Measurements from ENCODE around the gene FBXO8.
"Not testable (repeated sequence)": the region's sequence is repeated elsewhere in the genome, so short reads cannot be mapped to it uniquely, and the experiment has no call there.

FBXO8 gene

GRCh38 chr4:174266416-174266815, 17.1 kb downstream of the FBXO8 start:
- Mint-ChIP-seq H3K9me3 (no peaks in the 10 kb centered on the region), H3K4me1 (no peaks in the 10 kb centered on the region), H3K36me3 (ENCODE audit: low read depth) (no peaks in the 10 kb centered on the region), H3K27ac (no peak overlapping the region), H3K27me3 (ENCODE audit: low read depth, poor library complexity) (no peaks in the 10 kb centered on the region), H3K4me3 (no peak overlapping the region)
- DNase-seq = no peak
- TF ChIP-seq, protein P1, sequence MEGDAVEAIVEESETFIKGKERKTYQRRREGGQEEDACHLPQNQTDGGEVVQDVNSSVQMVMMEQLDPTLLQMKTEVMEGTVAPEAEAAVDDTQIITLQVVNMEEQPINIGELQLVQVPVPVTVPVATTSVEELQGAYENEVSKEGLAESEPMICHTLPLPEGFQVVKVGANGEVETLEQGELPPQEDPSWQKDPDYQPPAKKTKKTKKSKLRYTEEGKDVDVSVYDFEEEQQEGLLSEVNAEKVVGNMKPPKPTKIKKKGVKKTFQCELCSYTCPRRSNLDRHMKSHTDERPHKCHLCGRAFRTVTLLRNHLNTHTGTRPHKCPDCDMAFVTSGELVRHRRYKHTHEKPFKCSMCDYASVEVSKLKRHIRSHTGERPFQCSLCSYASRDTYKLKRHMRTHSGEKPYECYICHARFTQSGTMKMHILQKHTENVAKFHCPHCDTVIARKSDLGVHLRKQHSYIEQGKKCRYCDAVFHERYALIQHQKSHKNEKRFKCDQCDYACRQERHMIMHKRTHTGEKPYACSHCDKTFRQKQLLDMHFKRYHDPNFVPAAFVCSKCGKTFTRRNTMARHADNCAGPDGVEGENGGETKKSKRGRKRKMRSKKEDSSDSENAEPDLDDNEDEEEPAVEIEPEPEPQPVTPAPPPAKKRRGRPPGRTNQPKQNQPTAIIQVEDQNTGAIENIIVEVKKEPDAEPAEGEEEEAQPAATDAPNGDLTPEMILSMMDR (IDR thresholded peaks at IDR 0.05) = no peak

DNA sequence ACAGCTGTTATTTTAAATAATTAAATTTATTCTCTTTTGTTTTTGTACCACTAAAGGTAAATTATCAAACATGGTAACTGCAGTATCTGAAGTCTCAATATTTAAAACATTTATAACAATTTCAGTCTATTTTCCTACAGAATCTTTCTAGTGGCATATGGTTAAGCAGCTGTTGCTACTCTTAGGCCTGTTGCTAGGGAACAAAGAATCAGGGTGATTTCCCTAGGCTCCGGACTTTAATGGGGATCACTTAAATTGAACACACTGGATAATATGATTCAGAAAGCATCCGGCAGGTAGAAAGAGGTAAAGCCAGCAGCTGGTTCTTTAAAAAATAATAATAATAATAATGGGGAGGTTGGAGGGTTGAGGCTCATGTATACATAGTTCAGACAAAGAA, 17.6 kb downstream of the FBXO8 start:
- H3K27me3 Mint-ChIP-seq (ENCODE audit: low read depth, poor library complexity) = no peaks in the 10 kb centered on the region
- H3K4me3 Mint-ChIP-seq = no peak overlapping the region
- H3K4me1 Mint-ChIP-seq = no peaks in the 10 kb centered on the region
- no peak overlapping the region for H3K27ac Mint-ChIP-seq
- H3K9me3 Mint-ChIP-seq = no peaks in the 10 kb centered on the region
- no peak for DNase-seq
- TF ChIP-seq, protein P1 (IDR thresholded peaks at IDR 0.05) = no peak
- H3K36me3 Mint-ChIP-seq (ENCODE audit: low read depth) = no peaks in the 10 kb centered on the region

- Mint-ChIP-seq H3K27me3 (ENCODE audit: low read depth, poor library complexity) (no peaks in the 10 kb centered on the region), H3K36me3 (ENCODE audit: low read depth) (no peaks in the 10 kb centered on the region), H3K27ac (no peak overlapping the region), H3K9me3 (no peaks in the 10 kb centered on the region), H3K4me3 (no peak overlapping the region), H3K4me1 (no peaks in the 10 kb centered on the region)
- TF ChIP-seq, protein P1 (IDR thresholded peaks at IDR 0.05) = no peak
- DNase-seq = no peak
These were observed 20.1 kb downstream of the FBXO8 start for GRCh38 chr4:174263445-174263736.

GRCh38 chr4:174262624-174263444, 20.6 kb downstream of the FBXO8 start:
- no peak overlapping the region for H3K4me3 Mint-ChIP-seq
- H3K9me3 Mint-ChIP-seq = no peaks in the 10 kb centered on the region
- no peaks in the 10 kb centered on the region for H3K4me1 Mint-ChIP-seq
- TF ChIP-seq, protein P1 (IDR thresholded peaks at IDR 0.05) = no peak
- no peak overlapping the region for H3K27ac Mint-ChIP-seq
- no peaks in the 10 kb centered on the region for H3K36me3 Mint-ChIP-seq (ENCODE audit: low read depth)
- no peaks in the 10 kb centered on the region for H3K27me3 Mint-ChIP-seq (ENCODE audit: low read depth, poor library complexity)
- DNase-seq = no peak

DNA sequence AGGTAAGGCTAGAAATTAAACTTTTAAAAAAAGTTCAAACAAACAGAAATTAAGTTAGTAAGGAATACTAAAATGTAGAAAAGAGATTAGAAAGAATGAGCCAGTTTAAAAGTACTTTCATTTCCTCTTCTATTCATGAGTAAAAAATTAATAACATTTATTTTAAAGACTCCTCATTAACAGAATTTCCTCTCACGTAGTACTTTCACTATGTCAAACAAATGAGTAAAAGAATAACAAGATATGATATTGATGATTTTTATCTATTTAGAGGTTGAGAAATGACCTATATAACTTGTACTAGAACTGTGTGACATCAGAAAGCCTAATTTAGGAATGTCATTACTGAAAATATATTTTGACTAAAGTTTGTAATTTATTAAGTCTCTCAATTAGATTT, 22.0 kb downstream of the FBXO8 start:
- H3K27ac Mint-ChIP-seq; H3K36me3 Mint-ChIP-seq (ENCODE audit: low read depth); H3K9me3 Mint-ChIP-seq; DNase-seq; H3K4me1 Mint-ChIP-seq; H3K4me3 Mint-ChIP-seq; H3K27me3 Mint-ChIP-seq (ENCODE audit: low read depth, poor library complexity): not testable (repeated sequence)

DNA sequence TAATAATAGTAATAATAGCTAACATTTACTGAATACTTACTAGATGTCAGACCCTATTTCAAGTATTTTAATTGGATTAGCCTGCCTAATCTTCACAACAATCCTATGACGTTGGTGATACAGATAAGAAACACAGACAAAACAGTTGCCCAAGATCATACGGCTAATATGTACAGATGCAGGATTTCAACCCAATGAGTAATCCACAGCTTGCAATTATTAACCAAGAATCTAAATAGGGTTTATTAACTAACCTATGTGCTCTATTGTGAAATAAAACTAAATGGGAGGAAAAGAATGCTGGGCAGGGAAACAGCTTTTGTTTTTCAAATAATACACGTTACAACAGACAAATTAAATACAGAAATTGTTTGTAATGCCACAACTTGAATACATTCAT, 23.4 kb downstream of the FBXO8 start:
- DNase-seq = no peak
- Mint-ChIP-seq H3K9me3 (no peaks in the 10 kb centered on the region), H3K4me1 (no peaks in the 10 kb centered on the region), H3K4me3 (no peak overlapping the region), H3K27me3 (ENCODE audit: low read depth, poor library complexity) (no peaks in the 10 kb centered on the region), H3K36me3 (ENCODE audit: low read depth) (no peaks in the 10 kb centered on the region), H3K27ac (no peak overlapping the region)
- TF ChIP-seq, protein P1 (IDR thresholded peaks at IDR 0.05) = no peak

Data from nephron progenitor cell (in vitro differentiated cells).